Smooth muscle cell of the pulmonary artery (primary cell): ENCODE measurements around the gene NEB. TPM values are rescaled to one million over a fixed set of nuclear protein-coding genes. Genes with fewer than 3 reads are reported as not detected.

Source experiments
- total RNA-seq: library from RNA; depleted of rRNA; stranded (reverse); fragments of >200 nt; gene quantifications from 2 replicates; pipeline ENCODE4 v1.2.3, GENCODE V29; 2014

NEB gene, protein sequence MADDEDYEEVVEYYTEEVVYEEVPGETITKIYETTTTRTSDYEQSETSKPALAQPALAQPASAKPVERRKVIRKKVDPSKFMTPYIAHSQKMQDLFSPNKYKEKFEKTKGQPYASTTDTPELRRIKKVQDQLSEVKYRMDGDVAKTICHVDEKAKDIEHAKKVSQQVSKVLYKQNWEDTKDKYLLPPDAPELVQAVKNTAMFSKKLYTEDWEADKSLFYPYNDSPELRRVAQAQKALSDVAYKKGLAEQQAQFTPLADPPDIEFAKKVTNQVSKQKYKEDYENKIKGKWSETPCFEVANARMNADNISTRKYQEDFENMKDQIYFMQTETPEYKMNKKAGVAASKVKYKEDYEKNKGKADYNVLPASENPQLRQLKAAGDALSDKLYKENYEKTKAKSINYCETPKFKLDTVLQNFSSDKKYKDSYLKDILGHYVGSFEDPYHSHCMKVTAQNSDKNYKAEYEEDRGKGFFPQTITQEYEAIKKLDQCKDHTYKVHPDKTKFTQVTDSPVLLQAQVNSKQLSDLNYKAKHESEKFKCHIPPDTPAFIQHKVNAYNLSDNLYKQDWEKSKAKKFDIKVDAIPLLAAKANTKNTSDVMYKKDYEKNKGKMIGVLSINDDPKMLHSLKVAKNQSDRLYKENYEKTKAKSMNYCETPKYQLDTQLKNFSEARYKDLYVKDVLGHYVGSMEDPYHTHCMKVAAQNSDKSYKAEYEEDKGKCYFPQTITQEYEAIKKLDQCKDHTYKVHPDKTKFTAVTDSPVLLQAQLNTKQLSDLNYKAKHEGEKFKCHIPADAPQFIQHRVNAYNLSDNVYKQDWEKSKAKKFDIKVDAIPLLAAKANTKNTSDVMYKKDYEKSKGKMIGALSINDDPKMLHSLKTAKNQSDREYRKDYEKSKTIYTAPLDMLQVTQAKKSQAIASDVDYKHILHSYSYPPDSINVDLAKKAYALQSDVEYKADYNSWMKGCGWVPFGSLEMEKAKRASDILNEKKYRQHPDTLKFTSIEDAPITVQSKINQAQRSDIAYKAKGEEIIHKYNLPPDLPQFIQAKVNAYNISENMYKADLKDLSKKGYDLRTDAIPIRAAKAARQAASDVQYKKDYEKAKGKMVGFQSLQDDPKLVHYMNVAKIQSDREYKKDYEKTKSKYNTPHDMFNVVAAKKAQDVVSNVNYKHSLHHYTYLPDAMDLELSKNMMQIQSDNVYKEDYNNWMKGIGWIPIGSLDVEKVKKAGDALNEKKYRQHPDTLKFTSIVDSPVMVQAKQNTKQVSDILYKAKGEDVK (N-terminal part only)
- 0.33 TPM in 2 replicates for total RNA-seq

GRCh38 chr2:151733771-151734672 is at the start of gene NEB:
TSS of gene NEB (minus strand) at chr2:151734476. CDS start at chr2:151733156, 1,320 bp downstream.

Other genes with a start within 250 kb of the NEB start
- 56.0 and 69.7 TPM in 2 replicates for gene ARL5A, start 93.9 kb upstream of the NEB start, total RNA-seq